Parathyroid adenoma (tissue), 2 donors: ENCODE results near the gene ADAM8.

ENCODE experiments used
- H2AFZ ChIP-seq: fragments of 300-600 bp; sonication (generic); one replicate; pipeline ENCODE4 v1.7.0; 2017; ENCODE audit warnings: antibody characterized with exemption, mild to moderate bottlenecking
- H3K27ac ChIP-seq: fragments of 300-600 bp; sonication (generic); one replicate; pipeline ENCODE4 v1.7.0; 2017
- H3K27me3 ChIP-seq: fragments of 300-600 bp; sonication (generic); one replicate; pipeline ENCODE4 v1.7.0; 2017; ENCODE audit warnings: low read length; ENCODE audit not compliant: control insufficient read depth, insufficient read depth
- H3K36me3 ChIP-seq: fragments of 300-600 bp; sonication (generic); one replicate; pipeline ENCODE4 v1.7.0; 2017; ENCODE audit warnings: low read length; ENCODE audit not compliant: control insufficient read depth, insufficient read depth
- H3K4me1 ChIP-seq: fragments of 300-600 bp; sonication (generic); one replicate; pipeline ENCODE4 v1.7.0; 2017; ENCODE audit warnings: control low read depth
- H3K4me2 ChIP-seq: fragments of 300-600 bp; sonication (generic); one replicate; pipeline ENCODE4 v1.7.0; 2017; ENCODE audit warnings: low read length
- H3K4me3 ChIP-seq: fragments of 300-600 bp; sonication (generic); one replicate; pipeline ENCODE4 v1.7.0; 2017; ENCODE audit warnings: low read depth, low read length
- H3K79me2 ChIP-seq: fragments of 300-600 bp; sonication (generic); one replicate; pipeline ENCODE4 v1.7.0; 2017; ENCODE audit warnings: control low read depth
- H3K9ac ChIP-seq: fragments of 300-600 bp; sonication (generic); one replicate; pipeline ENCODE4 v1.7.0; 2017; ENCODE audit warnings: mild to moderate bottlenecking
- H3K9me3 ChIP-seq: fragments of 300-600 bp; sonication (generic); one replicate; pipeline ENCODE4 v1.7.0; 2017; ENCODE audit warnings: low read length; ENCODE audit not compliant: control insufficient read depth
- TF ChIP-seq, protein P1 (sequence below): fragments of 300-600 bp; sonication (generic); IDR thresholded peaks from one replicate; pipeline ENCODE4 v1.7.0; 2017; ENCODE audit warnings: antibody characterized with exemption, mild to moderate bottlenecking
- donor health status: primary hyperparathyroidism.

The ADAM8 gene

GRCh38 chr10:133251388-133252222 lies 25.1 kb downstream of the ADAM8 start:
- no peaks in the 10 kb centered on the region for H3K9me3 ChIP-seq
- no peak overlapping the region for H3K9ac ChIP-seq
- H3K4me2 ChIP-seq: no peak overlapping the region
- no peak overlapping the region for H3K4me3 ChIP-seq
- TF ChIP-seq, protein P1, sequence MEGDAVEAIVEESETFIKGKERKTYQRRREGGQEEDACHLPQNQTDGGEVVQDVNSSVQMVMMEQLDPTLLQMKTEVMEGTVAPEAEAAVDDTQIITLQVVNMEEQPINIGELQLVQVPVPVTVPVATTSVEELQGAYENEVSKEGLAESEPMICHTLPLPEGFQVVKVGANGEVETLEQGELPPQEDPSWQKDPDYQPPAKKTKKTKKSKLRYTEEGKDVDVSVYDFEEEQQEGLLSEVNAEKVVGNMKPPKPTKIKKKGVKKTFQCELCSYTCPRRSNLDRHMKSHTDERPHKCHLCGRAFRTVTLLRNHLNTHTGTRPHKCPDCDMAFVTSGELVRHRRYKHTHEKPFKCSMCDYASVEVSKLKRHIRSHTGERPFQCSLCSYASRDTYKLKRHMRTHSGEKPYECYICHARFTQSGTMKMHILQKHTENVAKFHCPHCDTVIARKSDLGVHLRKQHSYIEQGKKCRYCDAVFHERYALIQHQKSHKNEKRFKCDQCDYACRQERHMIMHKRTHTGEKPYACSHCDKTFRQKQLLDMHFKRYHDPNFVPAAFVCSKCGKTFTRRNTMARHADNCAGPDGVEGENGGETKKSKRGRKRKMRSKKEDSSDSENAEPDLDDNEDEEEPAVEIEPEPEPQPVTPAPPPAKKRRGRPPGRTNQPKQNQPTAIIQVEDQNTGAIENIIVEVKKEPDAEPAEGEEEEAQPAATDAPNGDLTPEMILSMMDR: no peak
- no peaks in the 10 kb centered on the region for H3K27me3 ChIP-seq
- no peaks in the 10 kb centered on the region for H3K4me1 ChIP-seq
- no peak overlapping the region for H3K27ac ChIP-seq
- no peak overlapping the region for H2AFZ ChIP-seq
- H3K79me2 ChIP-seq: no peaks in the 10 kb centered on the region
- no peaks in the 10 kb centered on the region for H3K36me3 ChIP-seq

- Histone ChIP-seq H3K27ac (no peak overlapping the region), H3K9ac (no peak overlapping the region), H3K27me3 (no peaks in the 10 kb centered on the region), H3K4me1 (no peaks in the 10 kb centered on the region), H3K9me3 (no peaks in the 10 kb centered on the region), H3K36me3 (no peaks in the 10 kb centered on the region), H3K4me2 (no peak overlapping the region), H2AFZ (no peak overlapping the region), H3K79me2 (no peaks in the 10 kb centered on the region), H3K4me3 (no peak overlapping the region)
- TF ChIP-seq, protein P1: no peak
Measured at GRCh38 chr10:133249975-133250754, 26.5 kb downstream of the ADAM8 start.

DNA sequence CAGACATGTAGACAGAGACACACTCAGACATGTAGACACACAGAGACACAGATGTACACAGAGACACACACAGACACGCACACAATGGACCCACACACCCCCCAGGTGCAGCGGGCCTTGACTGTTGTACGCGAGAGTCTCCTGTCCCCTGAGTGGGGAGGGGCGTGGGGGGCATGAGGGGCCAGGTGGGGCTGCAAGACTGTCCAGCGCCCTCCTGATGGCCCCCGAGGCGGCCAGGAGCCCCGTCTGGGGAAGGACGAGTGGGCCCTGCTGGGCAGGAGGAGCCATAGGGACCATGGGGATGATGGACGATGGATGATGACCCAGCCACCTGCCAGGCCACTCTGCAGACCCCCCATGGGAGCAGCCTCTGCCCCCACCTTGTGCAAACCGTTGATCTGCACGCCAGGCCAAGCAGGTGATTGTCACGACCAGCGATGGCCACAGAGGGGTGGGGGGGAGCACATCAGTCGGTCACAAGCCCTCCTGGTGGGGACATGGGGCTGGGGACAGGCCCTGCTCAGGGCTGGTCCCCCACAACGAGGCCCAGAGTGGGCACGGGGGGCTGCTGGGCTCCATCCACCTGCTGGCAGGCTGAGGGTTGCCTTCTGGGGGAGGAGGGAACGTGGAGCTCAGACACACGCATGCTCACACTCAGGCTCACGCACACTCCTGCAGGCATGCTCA lies 27.4 kb downstream of the ADAM8 start:
- Histone ChIP-seq H3K4me2 (no peak overlapping the region), H3K9ac (no peak overlapping the region), H3K27me3 (no peaks in the 10 kb centered on the region), H3K79me2 (no peaks in the 10 kb centered on the region), H3K27ac (no peak overlapping the region), H3K9me3 (no peaks in the 10 kb centered on the region), H3K4me3 (no peak overlapping the region), H3K36me3 (no peaks in the 10 kb centered on the region), H3K4me1 (no peaks in the 10 kb centered on the region), H2AFZ (no peak overlapping the region)
- TF ChIP-seq, protein P1: no peak

GRCh38 chr10:133248334-133248715 lies 28.3 kb downstream of the ADAM8 start:
- Histone ChIP-seq H3K27me3 (no peaks in the 10 kb centered on the region), H3K9ac (no peak overlapping the region), H3K4me3 (no peak overlapping the region), H3K9me3 (no peaks in the 10 kb centered on the region), H3K79me2 (no peaks in the 10 kb centered on the region), H2AFZ (no peak overlapping the region), H3K4me1 (no peaks in the 10 kb centered on the region), H3K4me2 (no peak overlapping the region), H3K36me3 (no peaks in the 10 kb centered on the region), H3K27ac (no peak overlapping the region)
- TF ChIP-seq, protein P1: no peak
